NK-92 treated with Interleukin-12 subunit alpha and Interleukin-12 subunit beta, amount 100 ng/mL, for 24 hours (cell line): Measurements from ENCODE around the gene FKBP1A.

Experiments
- DNase-seq: peaks from one replicate; lab custom pipeline; 2025; lab: John Stamatoyannopoulos, UW

The FKBP1A gene

GRCh38 chr20:1392693-1393506, at the start of gene FKBP1A:
FKBP1A (minus strand) TSS chr20:1393054; CDS start chr20:1392998, 56 bp downstream.
- DNase-seq: peak; percentile 83

- no peak for DNase-seq
Observed at GRCh38 chr20:1442304-1442703, 49.5 kb upstream of the FKBP1A start.

GRCh38 chr20:1441133-1441532, 48.3 kb upstream of the FKBP1A start:
- DNase-seq: no peak

GRCh38 chr20:1440024-1440423, 47.2 kb upstream of the FKBP1A start:
- DNase-seq: no peak

GRCh38 chr20:1438361-1438760, 45.5 kb upstream of the FKBP1A start:
- DNase-seq: no peak

- DNase-seq: peak; percentile 53
Observed at GRCh38 chr20:1437235-1437904, 44.5 kb upstream of the FKBP1A start.

GRCh38 chr20:1436263-1436662, 43.4 kb upstream of the FKBP1A start:
- DNase-seq: no peak

- no peak for DNase-seq
Observed at GRCh38 chr20:1435337-1435699, 42.5 kb upstream of the FKBP1A start.

- DNase-seq: peak; percentile 54
Observed at GRCh38 chr20:1434571-1435336, 41.9 kb upstream of the FKBP1A start.

- no peak for DNase-seq
Observed at GRCh38 chr20:1431158-1431557, 38.3 kb upstream of the FKBP1A start.

- DNase-seq: no peak
Observed at GRCh38 chr20:1430004-1430451, 37.2 kb upstream of the FKBP1A start.

- no peak for DNase-seq
Observed at GRCh38 chr20:1429143-1429728, 36.4 kb upstream of the FKBP1A start.

GRCh38 chr20:1427457-1428054, 34.7 kb upstream of the FKBP1A start:
- DNase-seq: no peak

- no peak for DNase-seq
Observed at GRCh38 chr20:1426231-1426849, 33.5 kb upstream of the FKBP1A start.

GRCh38 chr20:1424336-1424735, 31.5 kb upstream of the FKBP1A start:
- DNase-seq: no peak

- DNase-seq: no peak
Observed at GRCh38 chr20:1423625-1424106, 30.8 kb upstream of the FKBP1A start.

GRCh38 chr20:1423206-1423605, 30.4 kb upstream of the FKBP1A start:
- no peak for DNase-seq

GRCh38 chr20:1422753-1423152, 29.9 kb upstream of the FKBP1A start:
- no peak for DNase-seq

- DNase-seq: no peak
Observed at GRCh38 chr20:1420066-1420465, 27.2 kb upstream of the FKBP1A start.

- DNase-seq: no peak
Observed at GRCh38 chr20:1418350-1418749, 25.5 kb upstream of the FKBP1A start.

GRCh38 chr20:1417790-1418189, 24.9 kb upstream of the FKBP1A start:
- DNase-seq: no peak
